Activated CD4-positive, CD25-positive, alpha-beta regulatory T cell treated with anti-CD3 and anti-CD28 coated beads, Interleukin-2, amount 50 U/mL, for 16 hours (primary cell): ENCODE measurements around the gene SUN1.

Experiments used
- DNase-seq: peaks from one replicate; pipeline ENCODE4 v3.0.0-alpha.2; 2020; ENCODE audit warnings: low read depth, low spot score

The SUN1 gene

GRCh38 chr7:876077-876971 is 44.0 kb downstream of the SUN1 start, which contains the start of gene GET4:
GET4 (plus strand) TSS chr7:876554; CDS start chr7:876646, 92 bp downstream.
- peak; percentile 93 for DNase-seq

GRCh38 chr7:876972-877311 is 44.7 kb downstream of the SUN1 start:
- DNase-seq: no peak

- DNase-seq: no peak
Observed at GRCh38 chr7:877312-878232, 45.3 kb downstream of the SUN1 start.

GRCh38 chr7:879093-879492 is 46.8 kb downstream of the SUN1 start:
- no peak for DNase-seq

GRCh38 chr7:879706-880105 is 47.4 kb downstream of the SUN1 start:
- DNase-seq: no peak

GRCh38 chr7:880450-880849 is 48.2 kb downstream of the SUN1 start:
- DNase-seq: no peak

- no peak for DNase-seq
Observed at GRCh38 chr7:881441-882234, 49.4 kb downstream of the SUN1 start.

- DNase-seq: no peak
Observed at GRCh38 chr7:882336-883035, 50.2 kb downstream of the SUN1 start.

GRCh38 chr7:883055-884021 is 51.1 kb downstream of the SUN1 start:
- DNase-seq: no peak

GRCh38 chr7:884191-885003 is 52.1 kb downstream of the SUN1 start:
- no peak for DNase-seq

GRCh38 chr7:885261-885892 is 53.1 kb downstream of the SUN1 start:
- no peak for DNase-seq

GRCh38 chr7:885893-886625 is 53.8 kb downstream of the SUN1 start:
- DNase-seq: no peak

- no peak for DNase-seq
Observed at GRCh38 chr7:886626-887487, 54.6 kb downstream of the SUN1 start.

GRCh38 chr7:887488-887820 is 55.2 kb downstream of the SUN1 start:
- no peak for DNase-seq

GRCh38 chr7:888081-889024 is 56.1 kb downstream of the SUN1 start:
- DNase-seq: no peak

- DNase-seq: no peak
Observed at GRCh38 chr7:889025-889390, 56.7 kb downstream of the SUN1 start.
